Fibroblast of mammary gland (primary cell): ENCODE measurements around the gene MTMR6.
A peak's percentile ranks its signal among the peaks of the same experiment; 100 is the strongest.

Source experiments
- DNase-seq: peaks from one replicate; pipeline ENCODE4 v3.0.0-alpha.2; 2010; ENCODE audit warnings: low read depth
- H3K4me3 ChIP-seq: 2 replicates; pipeline ENCODE4 v1.5.1; 2011; ENCODE audit warnings: low read depth, mild to moderate bottlenecking, low read length, moderate library complexity; ENCODE audit not compliant: control insufficient read depth
- TF ChIP-seq, protein P1 (sequence below): conservative IDR thresholded peaks from 2 replicates; pipeline ENCODE4 v1.5.1; 2011; ENCODE audit warnings: low read depth, low read length, inconsistent platforms; ENCODE audit not compliant: control insufficient read depth, insufficient read depth

The MTMR6 gene

DNA sequence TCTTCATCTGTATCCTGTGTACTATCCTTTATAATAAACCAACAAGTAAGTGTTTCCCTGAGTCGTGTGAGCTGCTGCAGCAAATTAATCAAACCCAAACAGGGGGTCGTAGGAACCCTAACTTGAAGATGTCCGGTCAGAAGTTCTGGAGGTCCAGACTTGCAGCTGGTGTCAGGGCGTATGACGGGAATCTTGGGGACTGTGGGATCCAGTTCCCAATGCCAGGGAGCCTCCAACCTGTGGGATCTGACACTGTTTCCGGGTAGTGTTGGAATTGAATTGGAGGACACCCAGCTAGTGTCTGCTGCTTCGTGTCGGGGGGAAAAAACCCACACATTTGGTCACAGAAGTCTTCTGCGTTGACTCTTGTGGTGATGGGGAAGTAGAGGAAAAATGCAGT is 63.1 kb downstream of the MTMR6 start:
- H3K4me3 ChIP-seq, result no peak overlapping the region
- TF ChIP-seq, protein P1, sequence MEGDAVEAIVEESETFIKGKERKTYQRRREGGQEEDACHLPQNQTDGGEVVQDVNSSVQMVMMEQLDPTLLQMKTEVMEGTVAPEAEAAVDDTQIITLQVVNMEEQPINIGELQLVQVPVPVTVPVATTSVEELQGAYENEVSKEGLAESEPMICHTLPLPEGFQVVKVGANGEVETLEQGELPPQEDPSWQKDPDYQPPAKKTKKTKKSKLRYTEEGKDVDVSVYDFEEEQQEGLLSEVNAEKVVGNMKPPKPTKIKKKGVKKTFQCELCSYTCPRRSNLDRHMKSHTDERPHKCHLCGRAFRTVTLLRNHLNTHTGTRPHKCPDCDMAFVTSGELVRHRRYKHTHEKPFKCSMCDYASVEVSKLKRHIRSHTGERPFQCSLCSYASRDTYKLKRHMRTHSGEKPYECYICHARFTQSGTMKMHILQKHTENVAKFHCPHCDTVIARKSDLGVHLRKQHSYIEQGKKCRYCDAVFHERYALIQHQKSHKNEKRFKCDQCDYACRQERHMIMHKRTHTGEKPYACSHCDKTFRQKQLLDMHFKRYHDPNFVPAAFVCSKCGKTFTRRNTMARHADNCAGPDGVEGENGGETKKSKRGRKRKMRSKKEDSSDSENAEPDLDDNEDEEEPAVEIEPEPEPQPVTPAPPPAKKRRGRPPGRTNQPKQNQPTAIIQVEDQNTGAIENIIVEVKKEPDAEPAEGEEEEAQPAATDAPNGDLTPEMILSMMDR, result no peak
- DNase-seq, result no peak

DNA sequence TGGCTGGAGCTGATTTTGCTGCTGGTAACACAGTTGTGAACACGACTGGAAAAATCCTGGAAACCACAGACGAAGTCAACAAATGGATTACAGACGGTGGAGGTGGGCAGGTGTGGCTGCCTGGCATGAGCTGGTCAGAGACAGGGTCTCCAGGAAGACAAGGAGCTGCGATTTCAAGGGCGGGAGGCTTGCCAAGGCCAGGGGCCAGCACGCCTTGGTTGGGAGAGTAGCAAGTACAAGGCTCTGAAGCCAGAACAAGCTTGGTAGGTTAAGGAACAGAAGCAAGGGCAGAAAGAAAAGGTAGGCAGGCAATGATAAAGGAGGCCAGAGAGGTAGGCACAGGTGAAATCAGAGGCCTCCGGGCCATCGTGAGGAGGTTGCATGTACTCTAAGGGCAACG is 64.5 kb downstream of the MTMR6 start:
- DNase-seq, result no peak
- no peak overlapping the region for H3K4me3 ChIP-seq
- TF ChIP-seq, protein P1, result no peak

DNA sequence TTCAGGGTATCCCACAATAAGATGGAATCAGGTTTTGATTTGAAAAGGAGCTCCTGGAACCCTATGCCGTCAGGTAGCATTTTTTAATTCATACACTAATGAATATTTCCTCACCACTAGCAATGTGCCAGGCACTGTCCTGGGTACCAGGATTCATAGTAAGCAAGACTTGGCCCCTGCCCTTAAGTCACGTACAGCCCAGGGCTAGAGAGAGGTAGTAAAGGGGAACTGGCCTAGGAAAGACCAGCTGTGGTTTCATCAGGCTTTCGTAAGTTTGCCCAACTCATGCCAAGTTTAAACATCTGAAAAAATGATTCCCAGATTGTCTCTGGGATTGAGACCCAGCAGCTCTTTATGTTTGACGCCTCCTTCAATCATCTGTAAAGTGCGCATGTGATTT is 69.3 kb downstream of the MTMR6 start:
- no peak overlapping the region for H3K4me3 ChIP-seq
- no peak for DNase-seq
- TF ChIP-seq, protein P1, result no peak

DNA sequence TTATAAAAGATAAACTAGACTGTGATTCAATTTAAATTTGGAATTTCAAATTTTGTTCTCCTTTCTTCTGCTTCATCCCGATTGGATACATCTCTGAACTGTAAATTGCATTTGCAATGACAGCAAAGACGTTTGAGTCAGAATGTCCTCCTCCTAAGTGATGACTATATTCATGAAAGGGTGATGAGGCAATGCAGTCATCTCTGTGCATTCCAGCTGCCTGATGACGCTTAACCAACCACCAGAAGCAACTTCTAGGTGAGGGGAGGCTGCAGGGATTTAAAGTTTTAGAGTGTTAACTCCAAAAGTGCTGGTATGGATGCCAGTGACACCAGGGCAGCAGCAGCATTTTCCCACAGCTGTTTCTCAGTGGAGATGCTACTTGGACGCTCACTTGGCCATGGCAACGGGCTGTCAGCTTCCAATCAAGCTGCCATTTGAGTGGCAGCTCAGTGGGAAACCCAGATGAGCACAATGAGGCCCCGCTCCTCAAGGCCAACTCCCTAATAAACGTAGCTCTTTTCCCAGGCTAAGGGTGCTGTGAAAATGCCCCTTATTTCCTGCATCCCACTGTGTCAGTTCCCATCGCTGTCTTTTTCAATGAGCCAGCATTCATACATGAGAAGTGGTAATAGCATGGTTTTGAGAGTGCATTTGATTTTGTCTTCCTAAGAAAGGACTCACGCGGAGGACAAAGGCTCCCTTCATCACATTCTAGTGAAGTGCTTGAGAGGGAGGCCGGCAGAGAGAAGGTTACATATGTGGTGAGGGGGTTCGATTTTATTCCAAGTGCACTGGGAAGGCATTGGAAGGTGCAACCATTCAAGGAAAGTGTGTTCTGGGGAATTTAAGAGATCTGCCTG is 70.0 kb downstream of the MTMR6 start:
- TF ChIP-seq, protein P1, result no peak
- no peak overlapping the region for H3K4me3 ChIP-seq
- peak; percentile 79 for DNase-seq

DNA sequence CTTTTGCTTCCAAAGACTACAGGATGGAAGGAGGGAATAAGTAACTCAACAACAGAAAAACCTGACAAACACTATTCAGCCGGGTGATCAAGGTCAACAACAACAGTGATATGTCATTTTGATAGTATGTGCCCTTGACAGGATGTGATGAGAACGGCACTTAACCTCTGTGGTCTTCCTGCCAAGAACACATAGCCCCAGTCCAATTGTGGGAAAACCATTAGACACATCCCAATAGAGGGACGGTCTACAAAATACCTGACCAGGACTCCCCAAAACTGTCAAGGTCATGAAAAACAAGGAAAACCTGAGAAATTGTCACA is 72.1 kb downstream of the MTMR6 start:
- TF ChIP-seq, protein P1, result no peak
- no peak overlapping the region for H3K4me3 ChIP-seq
- DNase-seq, result peak; percentile 11

DNA sequence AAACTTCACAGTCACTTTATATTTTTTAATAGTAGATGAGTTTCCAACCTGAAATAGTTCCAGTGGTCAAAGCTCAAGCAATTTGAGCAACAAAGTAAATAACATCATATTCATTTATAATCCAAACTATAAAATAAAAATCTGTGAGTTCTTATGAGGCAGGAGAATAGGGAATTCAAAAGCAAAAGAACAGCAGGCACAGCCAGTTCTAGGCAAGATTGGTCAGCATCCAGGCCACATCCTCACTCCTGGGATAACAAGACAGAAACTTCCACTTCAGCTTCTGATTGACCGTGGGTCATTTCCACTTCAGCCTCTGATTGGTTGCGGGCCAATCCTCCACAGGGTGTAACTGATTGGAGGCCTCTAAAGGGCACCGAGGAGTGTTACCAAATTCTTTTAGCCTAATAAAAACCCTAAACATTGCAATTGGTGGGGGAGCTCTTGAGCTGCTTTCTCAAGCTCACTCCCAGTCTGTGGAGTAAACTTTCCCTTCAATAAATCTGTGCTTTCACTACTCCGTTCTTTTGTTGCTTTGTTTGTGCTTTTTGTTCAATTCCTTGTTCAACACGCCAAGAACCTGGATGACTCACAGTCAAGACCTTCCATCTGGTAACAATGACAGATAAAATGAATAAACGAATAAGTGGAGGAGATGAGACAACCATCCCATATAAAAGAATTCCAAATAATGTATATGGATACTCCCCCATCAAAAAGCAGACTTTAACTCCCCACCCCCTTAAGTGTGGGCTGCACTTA is 72.6 kb downstream of the MTMR6 start:
- H3K4me3 ChIP-seq, result no peak overlapping the region
- DNase-seq, result peak; percentile 73

More for the DNA sequence above, 72.6 kb downstream of the MTMR6 start:
- TF ChIP-seq, protein P1, result peak; percentile 21
